Measurements from ENCODE around the gene WNT3. TPM values are rescaled to one million over a fixed set of nuclear protein-coding genes. Genes with fewer than 3 reads are reported as not detected.

WNT3 gene
- polyA plus RNA-seq, 4 donors, result 2.9 to 8.9 (median 6.7) TPM

GRCh38 chr17:46820592-46821450, 2.3 kb upstream of the WNT3 start:
- 42 to 56% (median 55%) methylated on average over 13 of the region's 13 CpGs for WGBS, 3 donors
- no peak overlapping the region for H3K4me3 ChIP-seq (ENCODE audit: low read depth in 1 of 3, low read length in 3 of 3)
- peaks cover 11 to 83% (median 47%) of the 10 kb centered on the region in 3 donors for H3K27me3 ChIP-seq (ENCODE audit: control insufficient read depth in 3 of 3, insufficient read depth in 3 of 3, low read length in 3 of 3)
- peaks cover 0 to 26% (median 13%) of the 10 kb centered on the region in 3 donors for H3K4me1 ChIP-seq (ENCODE audit: control insufficient read depth in 3 of 3, insufficient read depth in 2 of 3, low read depth in 1 of 3, low read length in 2 of 3)
- no peaks in the 10 kb centered on the region for H3K36me3 ChIP-seq (ENCODE audit: control insufficient read depth in 3 of 3, insufficient read depth in 2 of 3, low read depth in 1 of 3, low read length in 3 of 3)
- FAIRE-seq (no peak), DNase-seq (no peak)
- no peak overlapping the region for H3K27ac ChIP-seq (ENCODE audit: low read depth in 1 of 3, low read length in 2 of 3)
- peaks cover 0 to 4% of the 10 kb centered on the region in 2 donors for H3K9me3 ChIP-seq (ENCODE audit: control insufficient read depth in 2 of 2, insufficient read depth in 1 of 2, low read depth in 1 of 2, low read length in 1 of 2)

GRCh38 chr17:46819906-46820351, 1.4 kb upstream of the WNT3 start:
- FAIRE-seq (no peak), DNase-seq (peak in 1 of 2 donors; percentile 18)
- WGBS, 3 donors, result 8 to 18% (median 15%) methylated on average over 24 of the region's 24 CpGs
- Histone ChIP-seq H3K27me3 (ENCODE audit: control insufficient read depth in 3 of 3, insufficient read depth in 3 of 3, low read length in 3 of 3) (peaks cover 11 to 91% (median 56%) of the 10 kb centered on the region in 3 donors), H3K36me3 (ENCODE audit: control insufficient read depth in 3 of 3, insufficient read depth in 2 of 3, low read depth in 1 of 3, low read length in 3 of 3) (no peaks in the 10 kb centered on the region), H3K4me1 (ENCODE audit: control insufficient read depth in 3 of 3, insufficient read depth in 2 of 3, low read depth in 1 of 3, low read length in 2 of 3) (peaks cover 0 to 26% (median 13%) of the 10 kb centered on the region in 3 donors), H3K27ac (ENCODE audit: low read depth in 1 of 3, low read length in 2 of 3) (no peak overlapping the region), H3K4me3 (ENCODE audit: low read depth in 1 of 3, low read length in 3 of 3) (no peak overlapping the region), H3K9me3 (ENCODE audit: control insufficient read depth in 2 of 2, insufficient read depth in 1 of 2, low read depth in 1 of 2, low read length in 1 of 2) (peaks cover 0 to 4% of the 10 kb centered on the region in 2 donors)

- peak overlapping the region in 2 of 3 donors; percentile 13 to 43 for H3K4me3 ChIP-seq (ENCODE audit: low read depth in 1 of 3, low read length in 3 of 3)
- H3K4me1 ChIP-seq (ENCODE audit: control insufficient read depth in 3 of 3, insufficient read depth in 2 of 3, low read depth in 1 of 3, low read length in 2 of 3), result peaks cover 0 to 26% (median 13%) of the 10 kb centered on the region in 3 donors
- peak in 1 of 2 donors; percentile 23 for DNase-seq
- 1 to 3% (median 2%) methylated on average over 68 to 72 of the region's 72 CpGs for WGBS, 3 donors
- H3K36me3 ChIP-seq (ENCODE audit: control insufficient read depth in 3 of 3, insufficient read depth in 2 of 3, low read depth in 1 of 3, low read length in 3 of 3), result no peaks in the 10 kb centered on the region
- no peak overlapping the region for H3K27ac ChIP-seq (ENCODE audit: low read depth in 1 of 3, low read length in 2 of 3)
- FAIRE-seq, result no peak
- peaks cover 0 to 4% of the 10 kb centered on the region in 2 donors for H3K9me3 ChIP-seq (ENCODE audit: control insufficient read depth in 2 of 2, insufficient read depth in 1 of 2, low read depth in 1 of 2, low read length in 1 of 2)
- peaks cover 11 to 94% (median 59%) of the 10 kb centered on the region in 3 donors for H3K27me3 ChIP-seq (ENCODE audit: control insufficient read depth in 3 of 3, insufficient read depth in 3 of 3, low read length in 3 of 3)
Measured at GRCh38 chr17:46818929-46819859, 702 bp upstream of the WNT3 start.

GRCh38 chr17:46817901-46818209, 637 bp downstream of the WNT3 start:
- no peaks in the 10 kb centered on the region for H3K36me3 ChIP-seq (ENCODE audit: control insufficient read depth in 3 of 3, insufficient read depth in 2 of 3, low read depth in 1 of 3, low read length in 3 of 3)
- peaks cover 11 to 99% (median 67%) of the 10 kb centered on the region in 3 donors for H3K27me3 ChIP-seq (ENCODE audit: control insufficient read depth in 3 of 3, insufficient read depth in 3 of 3, low read length in 3 of 3)
- 11 to 17% (median 15%) methylated on average over 5 of the region's 5 CpGs for WGBS, 3 donors
- no peak overlapping the region for H3K4me3 ChIP-seq (ENCODE audit: low read depth in 1 of 3, low read length in 3 of 3)
- DNase-seq (no peak), FAIRE-seq (no peak)
- peaks cover 0 to 26% (median 13%) of the 10 kb centered on the region in 3 donors for H3K4me1 ChIP-seq (ENCODE audit: control insufficient read depth in 3 of 3, insufficient read depth in 2 of 3, low read depth in 1 of 3, low read length in 2 of 3)
- H3K9me3 ChIP-seq (ENCODE audit: control insufficient read depth in 2 of 2, insufficient read depth in 1 of 2, low read depth in 1 of 2, low read length in 1 of 2), result peaks cover 0 to 4% of the 10 kb centered on the region in 2 donors
- no peak overlapping the region for H3K27ac ChIP-seq (ENCODE audit: low read depth in 1 of 3, low read length in 2 of 3)

GRCh38 chr17:46817151-46817900, 1.2 kb downstream of the WNT3 start:
- H3K4me1 ChIP-seq (ENCODE audit: control insufficient read depth in 3 of 3, insufficient read depth in 2 of 3, low read depth in 1 of 3, low read length in 2 of 3), result peaks cover 0 to 26% (median 13%) of the 10 kb centered on the region in 3 donors
- H3K4me3 ChIP-seq (ENCODE audit: low read depth in 1 of 3, low read length in 3 of 3), result no peak overlapping the region
- FAIRE-seq (no peak), DNase-seq (no peak)
- no peaks in the 10 kb centered on the region for H3K36me3 ChIP-seq (ENCODE audit: control insufficient read depth in 3 of 3, insufficient read depth in 2 of 3, low read depth in 1 of 3, low read length in 3 of 3)
- WGBS, 3 donors, result 16 to 32% (median 26%) methylated on average over 19 to 22 of the region's 22 CpGs
- no peak overlapping the region for H3K27ac ChIP-seq (ENCODE audit: low read depth in 1 of 3, low read length in 2 of 3)
- peaks cover 11 to 100% (median 72%) of the 10 kb centered on the region in 3 donors for H3K27me3 ChIP-seq (ENCODE audit: control insufficient read depth in 3 of 3, insufficient read depth in 3 of 3, low read length in 3 of 3)
- peaks cover 0 to 4% of the 10 kb centered on the region in 2 donors for H3K9me3 ChIP-seq (ENCODE audit: control insufficient read depth in 2 of 2, insufficient read depth in 1 of 2, low read depth in 1 of 2, low read length in 1 of 2)

- H3K4me3 ChIP-seq (ENCODE audit: low read depth in 1 of 3, low read length in 3 of 3), result no peak overlapping the region
- H3K27me3 ChIP-seq (ENCODE audit: control insufficient read depth in 3 of 3, insufficient read depth in 3 of 3, low read length in 3 of 3), result peaks cover 6 to 84% (median 60%) of the 10 kb centered on the region in 3 donors
- H3K36me3 ChIP-seq (ENCODE audit: control insufficient read depth in 3 of 3, insufficient read depth in 2 of 3, low read depth in 1 of 3, low read length in 3 of 3), result no peaks in the 10 kb centered on the region
- DNase-seq (no peak), FAIRE-seq (no peak)
- H3K9me3 ChIP-seq (ENCODE audit: control insufficient read depth in 2 of 2, insufficient read depth in 1 of 2, low read depth in 1 of 2, low read length in 1 of 2), result no peaks in the 10 kb centered on the region
- H3K4me1 ChIP-seq (ENCODE audit: control insufficient read depth in 3 of 3, insufficient read depth in 2 of 3, low read depth in 1 of 3, low read length in 2 of 3), result peaks cover 0 to 26% (median 13%) of the 10 kb centered on the region in 3 donors
- H3K27ac ChIP-seq (ENCODE audit: low read depth in 1 of 3, low read length in 2 of 3), result no peak overlapping the region
- 81 to 82% (median 82%) methylated on average over 12 of the region's 12 CpGs for WGBS, 3 donors
Measured at GRCh38 chr17:46815474-46816353, 2.8 kb downstream of the WNT3 start.

- Histone ChIP-seq H3K4me1 (ENCODE audit: control insufficient read depth in 3 of 3, insufficient read depth in 2 of 3, low read depth in 1 of 3, low read length in 2 of 3) (peaks cover 0 to 18% (median 11%) of the 10 kb centered on the region in 3 donors), H3K27ac (ENCODE audit: low read depth in 1 of 3, low read length in 2 of 3) (no peak overlapping the region), H3K4me3 (ENCODE audit: low read depth in 1 of 3, low read length in 3 of 3) (no peak overlapping the region), H3K9me3 (ENCODE audit: control insufficient read depth in 2 of 2, insufficient read depth in 1 of 2, low read depth in 1 of 2, low read length in 1 of 2) (no peaks in the 10 kb centered on the region), H3K36me3 (ENCODE audit: control insufficient read depth in 3 of 3, insufficient read depth in 2 of 3, low read depth in 1 of 3, low read length in 3 of 3) (no peaks in the 10 kb centered on the region), H3K27me3 (ENCODE audit: control insufficient read depth in 3 of 3, insufficient read depth in 3 of 3, low read length in 3 of 3) (peaks cover 1 to 72% (median 51%) of the 10 kb centered on the region in 3 donors)
- WGBS, 3 donors, result 45 to 58% (median 49%) methylated on average over 7 of the region's 7 CpGs
- FAIRE-seq, result no peak
- no peak for DNase-seq
Measured at GRCh38 chr17:46814446-46814845, 4.0 kb downstream of the WNT3 start.

Measured in small intestine (tissue), 7 donors.